ENCODE results near the gene ANKRD11. TPM values are rescaled to one million over a fixed set of nuclear protein-coding genes. Genes with fewer than 3 reads are reported as not detected.

ANKRD11 gene
- polyA plus RNA-seq, 4 donors: 48.4 to 86.7 (median 65.5) TPM

- FAIRE-seq: no peak
- DNase-seq: no peak
- peaks cover 0 to 87% (median 3%) of the 10 kb centered on the region in 3 donors for H3K36me3 ChIP-seq (ENCODE audit: control insufficient read depth in 3 of 3, insufficient read depth in 2 of 3, low read depth in 1 of 3, low read length in 3 of 3)
- no peak overlapping the region for H3K27ac ChIP-seq (ENCODE audit: low read depth in 1 of 3, low read length in 2 of 3)
- H3K4me3 ChIP-seq (ENCODE audit: low read depth in 1 of 3, low read length in 3 of 3): no peak overlapping the region
- H3K4me1 ChIP-seq (ENCODE audit: control insufficient read depth in 3 of 3, insufficient read depth in 2 of 3, low read depth in 1 of 3, low read length in 2 of 3): no peaks in the 10 kb centered on the region
- no peaks in the 10 kb centered on the region for H3K27me3 ChIP-seq (ENCODE audit: control insufficient read depth in 3 of 3, insufficient read depth in 3 of 3, low read length in 3 of 3)
- WGBS, 3 donors: 73 to 84% (median 81%) methylated on average over 4 to 6 of the region's 6 CpGs
- no peaks in the 10 kb centered on the region for H3K9me3 ChIP-seq (ENCODE audit: control insufficient read depth in 2 of 2, insufficient read depth in 1 of 2, low read depth in 1 of 2, low read length in 1 of 2)
These were observed 194.4 kb downstream of the ANKRD11 start for GRCh38 chr16:89295915-89296314.

GRCh38 chr16:89295071-89295900 is 195.1 kb downstream of the ANKRD11 start:
- DNase-seq: no peak
- no peak overlapping the region for H3K27ac ChIP-seq (ENCODE audit: low read depth in 1 of 3, low read length in 2 of 3)
- H3K9me3 ChIP-seq (ENCODE audit: control insufficient read depth in 2 of 2, insufficient read depth in 1 of 2, low read depth in 1 of 2, low read length in 1 of 2): no peaks in the 10 kb centered on the region
- FAIRE-seq: no peak
- no peak overlapping the region for H3K4me3 ChIP-seq (ENCODE audit: low read depth in 1 of 3, low read length in 3 of 3)
- no peaks in the 10 kb centered on the region for H3K27me3 ChIP-seq (ENCODE audit: control insufficient read depth in 3 of 3, insufficient read depth in 3 of 3, low read length in 3 of 3)
- WGBS, 3 donors: 90 to 94% (median 92%) methylated on average over 24 of the region's 24 CpGs
- no peaks in the 10 kb centered on the region for H3K4me1 ChIP-seq (ENCODE audit: control insufficient read depth in 3 of 3, insufficient read depth in 2 of 3, low read depth in 1 of 3, low read length in 2 of 3)
- H3K36me3 ChIP-seq (ENCODE audit: control insufficient read depth in 3 of 3, insufficient read depth in 2 of 3, low read depth in 1 of 3, low read length in 3 of 3): peaks cover 0 to 86% (median 3%) of the 10 kb centered on the region in 3 donors

- Histone ChIP-seq H3K9me3 (ENCODE audit: control insufficient read depth in 2 of 2, insufficient read depth in 1 of 2, low read depth in 1 of 2, low read length in 1 of 2) (no peaks in the 10 kb centered on the region), H3K27ac (ENCODE audit: low read depth in 1 of 3, low read length in 2 of 3) (no peak overlapping the region), H3K4me3 (ENCODE audit: low read depth in 1 of 3, low read length in 3 of 3) (no peak overlapping the region), H3K27me3 (ENCODE audit: control insufficient read depth in 3 of 3, insufficient read depth in 3 of 3, low read length in 3 of 3) (no peaks in the 10 kb centered on the region), H3K4me1 (ENCODE audit: control insufficient read depth in 3 of 3, insufficient read depth in 2 of 3, low read depth in 1 of 3, low read length in 2 of 3) (no peaks in the 10 kb centered on the region), H3K36me3 (ENCODE audit: control insufficient read depth in 3 of 3, insufficient read depth in 2 of 3, low read depth in 1 of 3, low read length in 3 of 3) (peaks cover 0 to 85% (median 3%) of the 10 kb centered on the region in 3 donors)
- FAIRE-seq: no peak
- WGBS, 3 donors: 82 to 88% (median 87%) methylated on average over 13 of the region's 13 CpGs
- no peak for DNase-seq
These were observed 195.9 kb downstream of the ANKRD11 start for GRCh38 chr16:89294486-89294885.

- FAIRE-seq (no peak), DNase-seq (no peak)
- Histone ChIP-seq H3K4me1 (ENCODE audit: control insufficient read depth in 3 of 3, insufficient read depth in 2 of 3, low read depth in 1 of 3, low read length in 2 of 3) (no peaks in the 10 kb centered on the region), H3K27ac (ENCODE audit: low read depth in 1 of 3, low read length in 2 of 3) (no peak overlapping the region), H3K9me3 (ENCODE audit: control insufficient read depth in 2 of 2, insufficient read depth in 1 of 2, low read depth in 1 of 2, low read length in 1 of 2) (no peaks in the 10 kb centered on the region), H3K36me3 (ENCODE audit: control insufficient read depth in 3 of 3, insufficient read depth in 2 of 3, low read depth in 1 of 3, low read length in 3 of 3) (peaks cover 3 to 84% (median 3%) of the 10 kb centered on the region in 3 donors), H3K27me3 (ENCODE audit: control insufficient read depth in 3 of 3, insufficient read depth in 3 of 3, low read length in 3 of 3) (no peaks in the 10 kb centered on the region), H3K4me3 (ENCODE audit: low read depth in 1 of 3, low read length in 3 of 3) (no peak overlapping the region)
- 85 to 88% (median 87%) methylated on average over 24 to 28 of the region's 28 CpGs for WGBS, 3 donors
These were observed 196.9 kb downstream of the ANKRD11 start for GRCh38 chr16:89293276-89294143.

- WGBS, 3 donors: 77 to 85% (median 82%) methylated on average over 22 of the region's 22 CpGs
These were observed 197.8 kb downstream of the ANKRD11 start for GRCh38 chr16:89292443-89293078.

GRCh38 chr16:89291776-89292175 is 198.6 kb downstream of the ANKRD11 start:
- Histone ChIP-seq H3K27me3 (ENCODE audit: control insufficient read depth in 3 of 3, insufficient read depth in 3 of 3, low read length in 3 of 3) (no peaks in the 10 kb centered on the region), H3K9me3 (ENCODE audit: control insufficient read depth in 2 of 2, insufficient read depth in 1 of 2, low read depth in 1 of 2, low read length in 1 of 2) (no peaks in the 10 kb centered on the region), H3K4me1 (ENCODE audit: control insufficient read depth in 3 of 3, insufficient read depth in 2 of 3, low read depth in 1 of 3, low read length in 2 of 3) (no peaks in the 10 kb centered on the region), H3K36me3 (ENCODE audit: control insufficient read depth in 3 of 3, insufficient read depth in 2 of 3, low read depth in 1 of 3, low read length in 3 of 3) (peaks cover 4 to 85% (median 7%) of the 10 kb centered on the region in 3 donors), H3K27ac (ENCODE audit: low read depth in 1 of 3, low read length in 2 of 3) (no peak overlapping the region), H3K4me3 (ENCODE audit: low read depth in 1 of 3, low read length in 3 of 3) (no peak overlapping the region)
- WGBS, 3 donors: 82 to 86% (median 84%) methylated on average over 13 of the region's 13 CpGs
- DNase-seq: no peak
- FAIRE-seq: no peak

More at GRCh38 chr16:89292443-89293078, 197.8 kb downstream of the ANKRD11 start:
- no peak overlapping the region for H3K27ac ChIP-seq (ENCODE audit: low read depth in 1 of 3, low read length in 2 of 3)
- no peaks in the 10 kb centered on the region for H3K4me1 ChIP-seq (ENCODE audit: control insufficient read depth in 3 of 3, insufficient read depth in 2 of 3, low read depth in 1 of 3, low read length in 2 of 3)
- H3K36me3 ChIP-seq (ENCODE audit: control insufficient read depth in 3 of 3, insufficient read depth in 2 of 3, low read depth in 1 of 3, low read length in 3 of 3): peaks cover 3 to 84% (median 3%) of the 10 kb centered on the region in 3 donors
- no peaks in the 10 kb centered on the region for H3K9me3 ChIP-seq (ENCODE audit: control insufficient read depth in 2 of 2, insufficient read depth in 1 of 2, low read depth in 1 of 2, low read length in 1 of 2)
- DNase-seq (no peak), FAIRE-seq (no peak)
- no peaks in the 10 kb centered on the region for H3K27me3 ChIP-seq (ENCODE audit: control insufficient read depth in 3 of 3, insufficient read depth in 3 of 3, low read length in 3 of 3)
- H3K4me3 ChIP-seq (ENCODE audit: low read depth in 1 of 3, low read length in 3 of 3): no peak overlapping the region

GRCh38 chr16:89291363-89291762 is 199.0 kb downstream of the ANKRD11 start:
- WGBS, 3 donors: 73 to 83% (median 73%) methylated on average over 8 to 9 of the region's 9 CpGs
- no peak overlapping the region for H3K4me3 ChIP-seq (ENCODE audit: low read depth in 1 of 3, low read length in 3 of 3)
- H3K27ac ChIP-seq (ENCODE audit: low read depth in 1 of 3, low read length in 2 of 3): no peak overlapping the region
- H3K9me3 ChIP-seq (ENCODE audit: control insufficient read depth in 2 of 2, insufficient read depth in 1 of 2, low read depth in 1 of 2, low read length in 1 of 2): no peaks in the 10 kb centered on the region
- DNase-seq (no peak), FAIRE-seq (no peak)
- no peaks in the 10 kb centered on the region for H3K4me1 ChIP-seq (ENCODE audit: control insufficient read depth in 3 of 3, insufficient read depth in 2 of 3, low read depth in 1 of 3, low read length in 2 of 3)
- no peaks in the 10 kb centered on the region for H3K27me3 ChIP-seq (ENCODE audit: control insufficient read depth in 3 of 3, insufficient read depth in 3 of 3, low read length in 3 of 3)
- H3K36me3 ChIP-seq (ENCODE audit: control insufficient read depth in 3 of 3, insufficient read depth in 2 of 3, low read depth in 1 of 3, low read length in 3 of 3): peaks cover 4 to 83% (median 7%) of the 10 kb centered on the region in 3 donors

GRCh38 chr16:89290887-89291286 is 199.5 kb downstream of the ANKRD11 start:
- Histone ChIP-seq H3K4me1 (ENCODE audit: control insufficient read depth in 3 of 3, insufficient read depth in 2 of 3, low read depth in 1 of 3, low read length in 2 of 3) (no peaks in the 10 kb centered on the region), H3K27me3 (ENCODE audit: control insufficient read depth in 3 of 3, insufficient read depth in 3 of 3, low read length in 3 of 3) (no peaks in the 10 kb centered on the region), H3K4me3 (ENCODE audit: low read depth in 1 of 3, low read length in 3 of 3) (no peak overlapping the region), H3K9me3 (ENCODE audit: control insufficient read depth in 2 of 2, insufficient read depth in 1 of 2, low read depth in 1 of 2, low read length in 1 of 2) (no peaks in the 10 kb centered on the region), H3K36me3 (ENCODE audit: control insufficient read depth in 3 of 3, insufficient read depth in 2 of 3, low read depth in 1 of 3, low read length in 3 of 3) (peaks cover 7 to 84% (median 12%) of the 10 kb centered on the region in 3 donors), H3K27ac (ENCODE audit: low read depth in 1 of 3, low read length in 2 of 3) (no peak overlapping the region)
- DNase-seq (no peak), FAIRE-seq (no peak)
- 78 to 93% (median 86%) methylated on average over 13 to 17 of the region's 17 CpGs for WGBS, 3 donors

Data from small intestine (tissue), 7 donors.